DOHH2 (cell line): Measurements from ENCODE around the gene CFAP70.

ENCODE experiments used
- H3F3A ChIP-seq: fragments of 200-600 bp; sonication (generic), shearing (Covaris generic); 2 replicates; pipeline ENCODE4 v1.6.0; 2016; ENCODE audit warnings: antibody characterized with exemption, mild to moderate bottlenecking; ENCODE audit not compliant: control insufficient read depth, insufficient read depth
- H3K27ac ChIP-seq: fragments of 200-600 bp; sonication (generic); 2 replicates; pipeline ENCODE4 v1.5.1; 2014; ENCODE audit warnings: low read depth, mild to moderate bottlenecking, low read length, moderate library complexity
- H3K27me3 ChIP-seq: fragments of 200-600 bp; sonication (generic); 2 replicates; pipeline ENCODE4 v1.6.1; 2014; ENCODE audit warnings: mild to moderate bottlenecking, low read length, mixed read lengths; ENCODE audit not compliant: control insufficient read depth
- H3K36me3 ChIP-seq: fragments of 200-600 bp; sonication (generic); 2 replicates; pipeline ENCODE4 v1.6.1; 2014; ENCODE audit warnings: mild to moderate bottlenecking, low read length, moderate library complexity, mixed read lengths; ENCODE audit not compliant: control insufficient read depth
- H3K4me1 ChIP-seq: fragments of 200-600 bp; sonication (generic); 2 replicates; pipeline ENCODE4 v1.6.1; 2014; ENCODE audit warnings: mild to moderate bottlenecking, low read length, mixed read lengths; ENCODE audit not compliant: control insufficient read depth
- H3K4me2 ChIP-seq: fragments of 200-600 bp; sonication (generic); 2 replicates; pipeline ENCODE4 v1.6.0; 2014; ENCODE audit warnings: mild to moderate bottlenecking, low read length, moderate library complexity
- H3K4me3 ChIP-seq: fragments of 200-600 bp; sonication (generic); 2 replicates; pipeline ENCODE4 v1.5.1; 2014; ENCODE audit warnings: mild to moderate bottlenecking, low read length, mixed read lengths
- H3K79me2 ChIP-seq: fragments of 200-600 bp; sonication (generic); 2 replicates; pipeline ENCODE4 v1.6.1; 2014; ENCODE audit warnings: mild to moderate bottlenecking, low read length, mixed read lengths; ENCODE audit not compliant: control insufficient read depth
- H3K9me2 ChIP-seq: fragments of 200-600 bp; sonication (generic); replicated peaks from 2 replicates; pipeline ENCODE4 v1.6.1; 2014; ENCODE audit warnings: mild to moderate bottlenecking, low read length, mixed read lengths; ENCODE audit not compliant: control insufficient read depth
- H3K9me3 ChIP-seq: fragments of 200-600 bp; sonication (generic); 2 replicates; pipeline ENCODE4 v1.6.1; 2014; ENCODE audit warnings: antibody characterized with exemption, low read length, mixed read lengths; ENCODE audit not compliant: control insufficient read depth, insufficient read depth
- H4K20me1 ChIP-seq: fragments of 200-600 bp; sonication (generic); 2 replicates; pipeline ENCODE4 v1.6.0; 2014; ENCODE audit warnings: low read depth, mild to moderate bottlenecking, antibody characterized with exemption, low read length, moderate library complexity; ENCODE audit not compliant: control insufficient read depth, insufficient read depth
- CTCF ChIP-seq: fragments of 200-600 bp; sonication (generic); IDR thresholded peaks from one replicate; pipeline ENCODE4 v1.5.1; 2014; ENCODE audit warnings: antibody characterized with exemption, mild to moderate bottlenecking, low read depth, low read length; ENCODE audit not compliant: poor library complexity, severe bottlenecking
- EZH2phosphoT487 ChIP-seq: fragments of 200-600 bp; sonication (generic); IDR thresholded peaks from 2 replicates; pipeline ENCODE4 v1.6.1; 2017; ENCODE audit warnings: borderline replicate concordance, mild to moderate bottlenecking, antibody characterized with exemption, low read length, moderate library complexity, mixed read lengths

CFAP70 gene

GRCh38 chr10:73210395-73211105 is 148.1 kb downstream of the CFAP70 start:
- H3K9me2 ChIP-seq: no peaks in the 10 kb centered on the region
- H3K27ac ChIP-seq: no peak overlapping the region
- no peaks in the 10 kb centered on the region for H3K79me2 ChIP-seq
- H3K4me2 ChIP-seq: no peak overlapping the region
- H3K27me3 ChIP-seq: no peaks in the 10 kb centered on the region
- TF ChIP-seq CTCF (no peak), EZH2phosphoT487 (no peak)
- H4K20me1 ChIP-seq: no peaks in the 10 kb centered on the region
- no peaks in the 10 kb centered on the region for H3F3A ChIP-seq
- H3K4me1 ChIP-seq: no peaks in the 10 kb centered on the region
- no peak overlapping the region for H3K4me3 ChIP-seq
- H3K36me3 ChIP-seq: no peaks in the 10 kb centered on the region
- H3K9me3 ChIP-seq: no peaks in the 10 kb centered on the region

GRCh38 chr10:73209705-73210104 is 149.0 kb downstream of the CFAP70 start:
- TF ChIP-seq EZH2phosphoT487 (no peak), CTCF (no peak)
- Histone ChIP-seq H3K4me3 (no peak overlapping the region), H3K36me3 (no peaks in the 10 kb centered on the region), H3K27me3 (no peaks in the 10 kb centered on the region), H4K20me1 (no peaks in the 10 kb centered on the region), H3K27ac (no peak overlapping the region), H3K9me2 (no peaks in the 10 kb centered on the region), H3F3A (no peaks in the 10 kb centered on the region), H3K79me2 (no peaks in the 10 kb centered on the region), H3K4me2 (no peak overlapping the region), H3K4me1 (no peaks in the 10 kb centered on the region), H3K9me3 (no peaks in the 10 kb centered on the region)

GRCh38 chr10:73207883-73208282 is 150.8 kb downstream of the CFAP70 start:
- H3K36me3 ChIP-seq: no peaks in the 10 kb centered on the region
- H3K4me2 ChIP-seq: no peak overlapping the region
- H3K9me2 ChIP-seq: no peaks in the 10 kb centered on the region
- no peaks in the 10 kb centered on the region for H3K4me1 ChIP-seq
- no peak overlapping the region for H3K4me3 ChIP-seq
- no peaks in the 10 kb centered on the region for H3K9me3 ChIP-seq
- no peaks in the 10 kb centered on the region for H3K27me3 ChIP-seq
- H3K79me2 ChIP-seq: no peaks in the 10 kb centered on the region
- no peak overlapping the region for H3K27ac ChIP-seq
- TF ChIP-seq CTCF: no peak
- no peak for TF ChIP-seq EZH2phosphoT487
- H3F3A ChIP-seq: no peaks in the 10 kb centered on the region
- H4K20me1 ChIP-seq: no peaks in the 10 kb centered on the region
